HUES64 (cell line): ENCODE data around the gene ISL2. TPM values are rescaled to one million over a fixed set of nuclear protein-coding genes. Genes with fewer than 3 reads are reported as not detected.
A peak's percentile ranks its signal among the peaks of the same experiment; 100 is the strongest.
"Not testable (repeated sequence)": the region's sequence is repeated elsewhere in the genome, so short reads cannot be mapped to it uniquely, and the experiment has no call there.

Experiments used
- H3K27ac ChIP-seq: 2 replicates; pipeline ENCODE4 v1.7.0; 2013; ENCODE audit warnings: low read depth, low read length, inconsistent platforms
- H3K27me3 ChIP-seq: 2 replicates; pipeline ENCODE4 v1.6.1; 2013; ENCODE audit warnings: mild to moderate bottlenecking, low read length; ENCODE audit not compliant: insufficient read depth
- H3K36me3 ChIP-seq: 2 replicates; pipeline ENCODE4 v1.6.1; 2013; ENCODE audit warnings: mild to moderate bottlenecking, low read length; ENCODE audit not compliant: insufficient read depth
- H3K4me1 ChIP-seq: 2 replicates; pipeline ENCODE4 v1.6.1; 2013; ENCODE audit warnings: mild to moderate bottlenecking, low read length, moderate library complexity; ENCODE audit not compliant: insufficient read depth
- H3K4me3 ChIP-seq: 2 replicates; pipeline ENCODE4 v1.5.1; 2013; ENCODE audit warnings: mild to moderate bottlenecking, low read length, moderate library complexity
- H3K9ac ChIP-seq: 2 replicates; pipeline ENCODE4 v1.6.1; 2013; ENCODE audit warnings: mild to moderate bottlenecking, low read depth, low read length
- H3K9me3 ChIP-seq: 2 replicates; pipeline ENCODE4 v1.6.1; 2013; ENCODE audit warnings: low read depth, low read length; ENCODE audit not compliant: insufficient read depth
- WGBS: fragments of 150-250, 120-280 bp; methylation state at CpG from one replicate; pipeline ENCODE4 v1.1.7; 2013; ENCODE audit warnings: missing lambda C conversion rate; 5-methylcytosine and 5-hydroxymethylcytosine counted together
- polyA plus RNA-seq, 2 experiments: library from polyadenylated mRNA; stranded (reverse); fragments of 50-300 nt; gene quantifications; one replicate each; pipeline ENCODE4 v1.2.3, GENCODE V29; 2013

Gene ISL2
- not detected for polyA plus RNA-seq (2013, experiment 1 of 2)
- polyA plus RNA-seq (2013, experiment 2 of 2) = not detected

- Histone ChIP-seq H3K27ac (peak within 1 kb of the TSS; percentile 32; the same call in 1 of the 2 replicates), H3K9ac (peak within 1 kb of the TSS; percentile 66), H3K27me3 (peaks cover 81% of the 10 kb centered on the region), H3K36me3 (no peaks in the 10 kb centered on the region), H3K4me3 (peak within 1 kb of the TSS; percentile 61), H3K4me1 (peaks cover 6% of the 10 kb centered on the region; the same call in 1 of the 2 replicates), H3K9me3 (no peaks in the 10 kb centered on the region)
- under 1% methylated on average over 38 of the region's 40 CpGs for WGBS
Observed at GRCh38 chr15:76336254-76337058, at the start of gene ISL2. TSS of gene ISL2 (plus strand) at chr15:76336773. CDS start at chr15:76336884, 111 bp downstream.

- Histone ChIP-seq H3K27me3 (no peaks in the 10 kb centered on the region), H3K9ac (no peak overlapping the region), H3K4me1 (no peaks in the 10 kb centered on the region), H3K9me3 (no peaks in the 10 kb centered on the region), H3K27ac (no peak overlapping the region), H3K36me3 (peaks cover 36% of the 10 kb centered on the region), H3K4me3 (no peak overlapping the region)
- 94% methylated on average over 3 of the region's 3 CpGs for WGBS
Observed at GRCh38 chr15:76289582-76289981, 47.0 kb upstream of the ISL2 start.

GRCh38 chr15:76293361-76293760 lies 43.2 kb upstream of the ISL2 start:
- H3K9ac ChIP-seq = no peak overlapping the region
- H3K4me1 ChIP-seq = no peaks in the 10 kb centered on the region
- peaks cover 4% of the 10 kb centered on the region; the same call in 1 of the 2 replicates for H3K36me3 ChIP-seq
- no peak overlapping the region for H3K27ac ChIP-seq
- no peak overlapping the region for H3K4me3 ChIP-seq
- 100% methylated on average over 1 of the region's 1 CpG for WGBS
- H3K27me3 ChIP-seq = no peaks in the 10 kb centered on the region
- H3K9me3 ChIP-seq = no peaks in the 10 kb centered on the region

GRCh38 chr15:76294463-76294862 lies 42.1 kb upstream of the ISL2 start:
- H3K27me3 ChIP-seq, H3K36me3 ChIP-seq, H3K27ac ChIP-seq, H3K4me1 ChIP-seq, H3K9ac ChIP-seq, H3K4me3 ChIP-seq, H3K9me3 ChIP-seq: not testable (repeated sequence)
- 90% methylated on average over 1 of the region's 1 CpG for WGBS

DNA sequence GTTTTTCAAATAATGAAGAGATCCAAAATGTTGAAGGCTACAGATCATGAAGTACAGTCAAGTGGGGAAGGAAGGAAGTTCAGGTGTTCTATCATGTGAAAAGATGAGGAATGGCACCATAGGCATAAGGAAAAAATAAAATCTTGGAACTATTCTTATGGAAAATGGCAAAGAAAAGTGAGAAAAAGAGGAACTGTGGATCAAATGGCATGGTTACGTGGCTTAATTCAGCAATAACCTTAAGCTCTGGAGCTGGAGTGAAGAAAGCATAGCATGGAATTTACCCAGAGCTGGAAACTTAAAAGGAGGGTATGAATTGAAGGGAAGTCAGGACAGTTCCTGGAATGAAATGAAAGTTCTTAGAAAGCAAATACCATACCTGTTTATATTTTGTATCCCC lies 39.7 kb upstream of the ISL2 start:
- H3K4me1 ChIP-seq = no peaks in the 10 kb centered on the region
- no peaks in the 10 kb centered on the region for H3K36me3 ChIP-seq
- no peaks in the 10 kb centered on the region for H3K27me3 ChIP-seq
- no peaks in the 10 kb centered on the region for H3K9me3 ChIP-seq
- H3K4me3 ChIP-seq = no peak overlapping the region
- WGBS = 92% methylated on average over 1 of the region's 1 CpG
- no peak overlapping the region for H3K9ac ChIP-seq
- H3K27ac ChIP-seq = no peak overlapping the region

DNA sequence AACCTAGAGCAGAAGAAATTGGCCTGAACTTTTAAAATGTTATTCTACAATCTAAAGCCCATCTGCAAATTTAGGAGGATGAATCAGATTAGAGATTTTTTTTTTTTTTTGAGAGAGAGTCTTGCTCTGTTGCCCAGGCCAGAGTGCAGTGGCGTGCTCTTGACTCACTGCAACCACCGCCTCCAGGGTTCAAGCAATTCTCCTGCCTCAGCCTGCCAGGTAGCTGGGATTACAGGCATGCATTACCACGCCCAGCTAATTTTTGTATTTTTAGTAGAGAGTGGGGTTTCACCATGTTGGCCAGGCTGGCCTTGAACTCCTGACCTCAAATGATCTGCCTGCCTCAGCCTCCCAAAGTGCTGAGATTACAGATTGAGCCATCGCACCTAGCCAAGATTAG lies 38.6 kb upstream of the ISL2 start:
- H3K27ac ChIP-seq, H3K4me1 ChIP-seq, H3K4me3 ChIP-seq, H3K9me3 ChIP-seq, H3K9ac ChIP-seq, H3K27me3 ChIP-seq, H3K36me3 ChIP-seq: not testable (repeated sequence)
- 98% methylated on average over 4 of the region's 4 CpGs for WGBS

DNA sequence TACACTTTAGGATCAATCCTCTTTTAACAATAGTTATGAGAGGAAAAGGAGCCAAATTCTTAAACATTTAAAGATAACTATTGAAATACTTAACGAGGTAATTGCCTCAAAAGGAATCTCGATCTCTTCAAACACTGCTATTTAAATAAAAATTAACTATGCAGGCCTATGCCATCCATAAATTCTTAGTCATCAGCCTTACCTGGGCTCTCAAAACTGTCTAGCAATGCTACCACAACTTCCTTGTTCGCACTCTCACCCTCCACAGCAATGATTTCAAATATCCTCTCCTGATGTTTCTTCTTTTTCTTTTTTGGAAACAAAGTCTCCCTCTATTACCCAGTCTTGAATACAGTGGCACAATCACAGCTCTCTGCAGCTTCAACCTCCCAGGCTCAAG lies 37.6 kb upstream of the ISL2 start:
- no peak overlapping the region for H3K27ac ChIP-seq
- no peaks in the 10 kb centered on the region for H3K27me3 ChIP-seq
- H3K4me1 ChIP-seq = no peaks in the 10 kb centered on the region
- H3K36me3 ChIP-seq = no peaks in the 10 kb centered on the region
- H3K4me3 ChIP-seq = no peak overlapping the region
- H3K9me3 ChIP-seq = no peaks in the 10 kb centered on the region
- WGBS = 89% methylated on average over 3 of the region's 3 CpGs
- no peak overlapping the region for H3K9ac ChIP-seq

DNA sequence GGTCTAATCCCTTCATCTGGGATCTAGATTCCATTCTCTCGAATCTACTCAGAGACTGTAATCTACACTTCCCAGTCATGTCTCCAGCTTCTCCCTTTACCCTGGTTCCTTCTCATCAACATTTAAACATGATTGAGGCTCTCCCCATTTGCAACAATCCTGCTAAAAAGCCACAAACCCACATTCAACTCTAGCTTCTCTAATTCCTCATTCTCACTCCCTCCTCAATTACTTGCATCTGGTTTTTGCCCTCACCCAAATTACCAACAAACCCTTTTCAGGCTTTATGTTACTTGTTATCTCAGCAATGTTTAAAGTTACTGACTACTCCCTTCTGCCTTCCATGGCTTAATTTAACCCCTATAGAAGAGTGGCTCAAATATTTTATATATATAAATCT lies 36.8 kb upstream of the ISL2 start:
- H3K27me3 ChIP-seq = no peaks in the 10 kb centered on the region
- H3K9ac ChIP-seq = no peak overlapping the region
- no peaks in the 10 kb centered on the region for H3K36me3 ChIP-seq
- no peaks in the 10 kb centered on the region for H3K4me1 ChIP-seq
- WGBS = 87% methylated on average over 1 of the region's 1 CpG
- no peak overlapping the region for H3K4me3 ChIP-seq
- H3K27ac ChIP-seq = no peak overlapping the region
- H3K9me3 ChIP-seq = no peaks in the 10 kb centered on the region

GRCh38 chr15:76303909-76304308 lies 32.7 kb upstream of the ISL2 start:
- Histone ChIP-seq H3K36me3 (no peaks in the 10 kb centered on the region), H3K27ac (no peak overlapping the region), H3K9me3 (no peaks in the 10 kb centered on the region), H3K27me3 (no peaks in the 10 kb centered on the region), H3K4me3 (no peak overlapping the region), H3K9ac (no peak overlapping the region), H3K4me1 (no peaks in the 10 kb centered on the region)
- WGBS = 100% methylated on average over 1 of the region's 1 CpG

DNA sequence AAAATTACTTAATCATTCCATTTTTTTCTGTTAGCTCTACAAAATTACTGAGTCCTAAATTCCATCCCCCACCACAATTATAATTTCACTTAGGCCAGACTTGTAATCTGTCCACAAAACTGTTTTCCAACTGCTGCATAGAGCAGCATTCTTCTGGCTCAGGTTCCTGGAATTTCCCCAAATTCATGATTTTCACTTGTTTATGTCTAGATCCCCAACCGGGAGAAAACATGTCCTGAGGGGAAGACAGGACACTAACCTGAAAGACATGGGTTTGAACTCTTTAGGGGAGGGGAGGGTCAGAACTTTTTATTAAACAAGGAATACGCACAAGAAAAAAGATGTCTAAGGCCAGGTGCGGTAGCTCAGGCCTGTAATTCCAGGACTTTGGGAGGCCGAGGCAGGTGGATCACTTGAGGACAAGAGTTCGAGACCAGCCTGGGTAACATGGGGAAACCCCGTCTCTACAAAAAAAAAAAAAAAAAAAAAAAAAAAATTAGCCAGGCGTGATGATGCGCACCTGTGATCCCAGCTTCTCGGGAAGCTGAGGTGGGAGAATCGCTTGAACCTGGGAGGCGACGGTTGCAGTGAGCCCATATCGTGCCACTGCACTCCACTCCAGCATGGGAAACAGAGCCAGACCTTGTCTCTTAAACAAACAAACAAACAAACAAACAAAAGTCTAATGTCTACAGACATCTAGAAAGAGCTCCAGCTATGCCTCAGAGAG lies 26.8 kb upstream of the ISL2 start:
- H3K4me3 ChIP-seq = peak overlapping the region; percentile 97
- WGBS = 88% methylated on average over 12 of the region's 13 CpGs
- H3K9ac ChIP-seq = no peak overlapping the region

GRCh38 chr15:76310475-76311099 lies 26.0 kb upstream of the ISL2 start:
- Histone ChIP-seq H3K4me3 (peak overlapping the region; percentile 97), H3K9ac (peak overlapping the region; percentile 96), H3K4me1 (no peaks in the 10 kb centered on the region; the same call in none of the 2 replicates), H3K36me3 (no peaks in the 10 kb centered on the region), H3K9me3 (no peaks in the 10 kb centered on the region), H3K27me3 (0 out of 2 replicates have a peak, but pooled peaks cover 4% of the 10 kb centered on the region), H3K27ac (peak overlapping the region; percentile 52; the same call in 1 of the 2 replicates)
- 4% methylated on average over 16 of the region's 16 CpGs for WGBS

More for the DNA sequence above, 26.8 kb upstream of the ISL2 start:
- no peak overlapping the region for H3K27ac ChIP-seq
- no peaks in the 10 kb centered on the region; the same call in none of the 2 replicates for H3K4me1 ChIP-seq
- H3K36me3 ChIP-seq = no peaks in the 10 kb centered on the region
- H3K9me3 ChIP-seq = no peaks in the 10 kb centered on the region
- H3K27me3 ChIP-seq = 0 out of 2 replicates have a peak, but pooled peaks cover 4% of the 10 kb centered on the region
